Measurements from ENCODE around the gene WDFY4.

Gene WDFY4

GRCh38 chr10:48656914-48657305 is 27.8 kb upstream of the WDFY4 start:
- DNase-seq = no peak

DNA sequence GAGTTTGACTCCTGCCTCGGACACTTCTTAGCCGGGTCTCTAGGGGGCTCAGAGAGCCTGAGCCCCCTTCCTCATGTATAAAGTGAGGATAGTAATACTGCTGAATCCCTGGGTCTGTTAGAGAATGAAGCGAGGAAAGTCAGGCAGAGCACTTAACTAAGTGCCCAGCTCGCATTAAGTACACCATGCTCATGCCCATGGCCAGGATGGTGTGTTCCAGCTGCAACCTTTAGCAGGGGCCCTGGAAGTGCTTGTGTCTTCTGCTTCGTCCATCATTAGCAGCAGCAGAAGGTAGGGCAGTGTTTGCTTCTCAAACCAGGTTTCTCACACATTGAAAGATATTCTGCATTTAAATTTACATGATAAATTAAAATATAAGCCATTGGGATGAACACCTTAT is 27.3 kb upstream of the WDFY4 start:
- DNase-seq = no peak

GRCh38 chr10:48658243-48658974 is 26.3 kb upstream of the WDFY4 start:
- DNase-seq = no peak

DNA sequence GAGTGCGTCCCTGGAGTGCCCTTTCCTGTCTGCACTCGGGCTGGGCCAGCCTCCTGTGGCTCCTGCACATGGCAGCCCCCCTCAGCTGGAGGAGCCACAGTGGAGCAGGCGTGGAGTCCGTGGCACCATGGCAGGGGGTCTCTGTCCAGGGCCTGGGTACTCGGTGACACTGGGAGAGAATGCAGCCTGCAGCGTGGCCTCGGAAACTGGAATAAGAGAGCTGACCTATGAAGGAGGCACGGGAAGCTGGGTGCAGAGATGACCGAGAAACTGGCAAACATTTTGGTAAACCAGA is 25.8 kb upstream of the WDFY4 start:
- no peak for DNase-seq

DNA sequence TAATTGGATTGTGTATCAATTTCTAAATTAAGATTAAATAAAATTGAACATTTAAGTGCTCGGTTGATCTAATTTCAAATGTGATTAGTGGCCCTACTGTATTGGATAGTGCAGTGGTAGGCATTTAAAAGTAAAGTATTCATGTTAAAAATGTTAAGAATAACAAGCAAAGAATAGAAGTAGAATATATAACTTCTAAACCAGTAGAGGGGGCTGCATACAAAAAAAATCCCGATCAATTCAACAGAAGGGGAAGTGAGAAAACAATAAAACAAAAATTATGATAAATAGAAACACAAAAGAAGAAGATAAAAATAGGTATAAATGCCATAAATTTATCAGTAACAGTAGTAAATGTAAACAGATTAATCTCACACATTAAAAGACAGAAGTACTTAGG is 24.9 kb upstream of the WDFY4 start:
- no peak for DNase-seq

DNA sequence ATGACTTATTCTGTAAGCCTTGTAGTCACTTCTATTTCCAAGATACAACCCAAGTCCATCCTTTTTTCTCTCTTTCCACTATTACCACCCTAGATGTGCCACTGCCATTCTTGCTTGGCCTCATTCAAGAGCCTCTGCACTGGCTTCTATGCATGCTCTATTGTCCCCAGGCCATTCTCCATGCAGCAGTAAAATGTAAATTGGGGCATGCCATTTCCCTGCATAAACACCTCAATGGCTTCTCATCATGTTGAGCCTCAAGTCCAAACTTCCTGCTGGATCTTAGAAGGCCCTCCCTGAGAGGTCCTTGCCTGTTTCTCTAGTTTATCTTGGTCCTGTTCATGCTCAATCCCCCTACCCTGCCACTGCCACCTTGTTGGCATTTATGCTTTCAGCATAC is 23.2 kb upstream of the WDFY4 start:
- no peak for DNase-seq

DNA sequence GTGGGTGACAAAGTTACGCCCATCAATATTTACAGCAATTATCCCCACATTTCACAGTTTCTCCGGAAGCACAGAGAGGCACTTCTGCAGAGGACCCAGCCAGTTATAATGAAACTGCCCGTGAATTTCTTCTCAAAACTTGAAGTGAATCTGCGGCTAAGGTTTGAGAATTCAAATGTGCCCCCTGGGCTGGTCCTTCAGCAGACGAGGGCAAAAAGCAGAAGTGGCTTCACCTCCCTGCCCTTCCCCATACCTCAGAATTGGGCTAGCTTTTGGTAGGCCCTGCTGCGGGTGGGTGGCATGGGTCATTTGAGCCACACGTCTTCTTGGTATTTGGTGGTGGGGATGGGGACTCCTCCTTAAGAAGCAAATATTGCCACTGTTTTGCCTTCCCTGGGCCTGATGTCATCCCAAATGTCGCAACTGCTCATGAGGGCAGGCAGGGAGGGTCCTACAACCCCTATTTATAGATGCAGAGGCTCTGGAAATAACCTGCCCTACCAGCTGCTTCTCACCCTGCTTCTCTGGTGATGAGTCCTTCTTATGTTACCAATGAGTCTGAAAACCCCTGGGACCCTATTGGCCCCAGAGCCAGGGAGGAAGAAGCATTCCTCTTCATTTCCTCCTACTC is 16.6 kb upstream of the WDFY4 start:
- DNase-seq = no peak

DNA sequence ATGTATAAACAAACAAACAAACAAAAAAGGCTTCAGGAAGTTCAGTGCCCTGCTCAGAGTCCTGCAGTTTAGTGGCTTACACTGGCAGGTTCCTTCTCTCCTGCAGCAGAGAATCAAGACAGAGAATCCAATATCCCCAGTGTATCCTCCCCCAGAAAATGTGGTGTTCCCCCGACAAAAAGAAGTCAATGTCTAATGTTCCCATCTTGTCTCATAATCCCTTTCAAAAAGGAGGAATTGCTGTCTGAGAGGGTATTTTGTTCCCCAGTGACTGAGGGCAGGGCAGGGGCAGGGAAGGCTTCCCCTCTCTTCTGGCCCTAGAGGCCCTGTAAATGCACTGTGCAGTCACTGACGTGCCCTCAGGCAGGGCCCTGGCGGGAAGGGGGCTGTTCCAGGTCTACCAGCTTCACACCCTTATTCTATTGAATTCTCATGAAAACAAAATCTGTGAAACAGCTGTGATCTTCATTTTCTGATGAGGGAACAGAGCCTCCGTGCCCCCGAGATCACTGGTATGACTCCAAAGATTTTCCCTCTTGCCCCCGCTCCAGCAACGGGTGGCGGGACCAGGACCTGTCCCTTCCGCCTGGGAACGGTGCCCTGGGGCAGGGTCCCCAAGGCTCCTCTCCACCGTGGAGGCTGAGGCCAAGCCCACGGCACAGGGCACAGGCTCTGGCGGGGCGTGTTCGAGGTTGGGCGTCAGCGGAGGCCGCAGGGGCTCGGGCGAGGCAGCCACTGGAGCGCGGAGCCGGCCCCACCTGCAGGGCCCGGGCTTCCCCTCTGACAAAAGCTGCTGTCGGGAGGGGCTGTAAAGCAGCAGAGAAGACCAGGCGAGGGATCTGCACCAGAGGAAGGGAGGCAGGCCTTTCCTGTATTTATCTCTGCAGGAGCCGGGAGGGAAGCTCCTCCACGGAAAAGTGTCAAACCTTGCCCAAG is 13.4 kb upstream of the WDFY4 start:
- DNase-seq = no peak

- no peak for DNase-seq
These were observed 12.6 kb upstream of the WDFY4 start for GRCh38 chr10:48671914-48672595.

GRCh38 chr10:48672596-48673265 is 11.9 kb upstream of the WDFY4 start:
- DNase-seq = no peak

GRCh38 chr10:48677625-48678024 is 7.0 kb upstream of the WDFY4 start:
- DNase-seq = no peak

GRCh38 chr10:48678041-48678440 is 6.6 kb upstream of the WDFY4 start:
- no peak for DNase-seq

DNA sequence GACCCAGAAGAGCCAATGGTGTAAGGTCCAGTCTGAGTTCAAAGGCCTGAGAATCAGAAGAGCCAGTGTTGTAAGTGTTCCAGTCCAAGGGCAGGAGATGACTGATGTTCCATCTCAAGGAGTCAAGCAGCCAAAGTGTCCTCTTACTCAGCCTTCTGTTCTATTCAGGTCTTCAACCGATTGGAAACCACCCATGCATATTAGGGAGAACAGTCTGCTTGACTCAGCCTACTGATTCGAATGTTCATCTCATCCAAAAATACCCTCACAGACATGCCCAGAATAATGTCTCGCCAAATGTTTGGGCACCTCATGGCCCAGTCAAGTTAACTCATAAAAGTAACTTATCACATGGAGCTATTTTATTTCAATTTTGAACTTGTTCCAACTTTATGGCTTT is 2.9 kb upstream of the WDFY4 start:
- no peak for DNase-seq

- DNase-seq = no peak
These were observed 2.4 kb upstream of the WDFY4 start for GRCh38 chr10:48682265-48682664.

- no peak for DNase-seq
These were observed 1.2 kb upstream of the WDFY4 start for GRCh38 chr10:48683424-48683823.

DNA sequence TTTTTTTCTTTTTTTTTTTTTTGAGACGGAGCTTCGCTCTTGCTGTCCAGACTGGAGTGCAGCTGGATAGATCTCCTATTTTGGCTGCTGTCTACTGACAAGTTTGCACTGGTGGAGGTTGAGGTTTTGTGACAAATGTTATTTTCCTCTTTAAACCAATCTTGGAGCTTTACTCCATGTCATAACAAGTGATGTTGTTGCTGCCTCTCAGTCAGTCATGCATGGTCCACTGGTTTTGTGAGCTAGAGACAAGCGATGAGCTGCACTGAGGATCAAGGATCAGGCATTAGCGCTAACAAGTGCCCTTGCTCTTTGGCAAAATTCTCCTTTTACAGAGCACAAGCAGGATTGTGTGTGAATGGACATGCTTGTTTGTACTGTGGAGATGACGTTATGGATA is 805 bp upstream of the WDFY4 start:
- peak; percentile 63 for DNase-seq

DNA sequence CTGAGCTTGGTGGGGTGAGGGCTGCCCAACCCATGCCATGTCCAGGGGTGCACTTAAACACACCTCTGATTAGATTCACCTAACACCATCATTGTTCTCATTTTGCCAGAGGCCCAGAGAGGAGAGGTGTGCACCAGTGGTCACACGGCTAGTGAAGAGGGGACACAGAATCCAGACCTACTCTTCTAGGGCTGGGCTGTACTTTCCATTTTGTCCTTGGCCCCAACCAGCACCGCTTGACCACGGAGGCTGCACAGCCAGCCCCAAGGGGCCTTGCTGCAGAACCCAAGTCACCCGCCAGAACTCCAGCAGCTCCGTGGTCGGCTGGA is 246 bp upstream of the WDFY4 start:
- no peak for DNase-seq

DNA sequence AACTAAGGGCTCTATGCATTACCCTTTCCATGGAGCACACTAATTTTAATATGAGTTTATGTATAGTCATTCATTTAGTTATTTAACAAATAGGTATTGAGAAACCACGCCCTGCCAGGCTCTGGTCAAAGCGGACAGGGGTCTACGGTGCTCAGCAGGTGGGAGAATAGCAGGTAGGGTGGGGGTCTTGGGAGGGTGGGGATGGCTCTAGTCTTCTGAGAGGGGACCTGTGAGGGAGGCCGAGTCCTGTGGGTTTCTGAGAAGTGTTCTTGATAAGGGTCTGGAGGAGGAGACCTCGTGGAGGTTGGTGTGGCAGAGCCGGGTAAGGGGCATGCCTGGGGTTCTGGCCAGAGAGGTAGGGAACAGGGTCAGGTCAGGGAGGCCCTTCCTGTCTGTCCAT is 1.1 kb downstream of the WDFY4 start:
- DNase-seq = no peak

- DNase-seq = no peak
These were observed 6.4 kb downstream of the WDFY4 start for GRCh38 chr10:48690791-48691660.

DNA sequence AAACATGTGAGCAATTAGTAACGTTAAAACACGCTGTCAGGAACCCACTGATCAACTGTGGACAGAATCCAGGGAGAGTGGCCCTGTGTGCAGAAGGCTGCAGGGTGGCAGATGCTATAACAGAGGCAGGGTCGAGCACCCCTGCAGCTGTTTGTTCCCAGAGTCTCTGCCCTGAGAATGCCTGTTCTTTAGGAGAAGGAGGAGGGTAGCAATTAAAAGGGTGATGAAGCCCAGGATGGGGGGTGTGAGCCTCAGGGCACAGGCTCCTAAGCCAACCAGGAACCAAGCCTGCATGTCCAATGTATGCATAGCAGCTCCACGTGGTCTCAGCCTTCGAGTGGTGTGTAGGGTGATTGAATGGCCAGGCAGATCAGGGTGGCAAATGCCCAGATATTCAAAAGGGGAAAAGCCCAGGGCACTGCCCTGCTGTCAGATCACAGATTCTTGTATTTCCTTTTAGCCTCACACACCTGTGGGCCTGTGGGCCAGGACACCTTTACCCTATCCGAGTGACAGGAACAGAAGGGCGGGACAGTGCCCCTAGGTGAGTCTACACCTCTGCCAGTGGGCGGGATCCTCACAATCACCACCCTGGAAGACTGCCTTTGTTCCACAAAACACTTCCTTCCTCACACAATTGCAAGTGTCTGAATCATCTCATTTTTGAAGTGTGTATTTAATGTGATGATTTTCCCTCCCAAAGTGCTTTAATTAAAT is 7.3 kb downstream of the WDFY4 start:
- no peak for DNase-seq

DNA sequence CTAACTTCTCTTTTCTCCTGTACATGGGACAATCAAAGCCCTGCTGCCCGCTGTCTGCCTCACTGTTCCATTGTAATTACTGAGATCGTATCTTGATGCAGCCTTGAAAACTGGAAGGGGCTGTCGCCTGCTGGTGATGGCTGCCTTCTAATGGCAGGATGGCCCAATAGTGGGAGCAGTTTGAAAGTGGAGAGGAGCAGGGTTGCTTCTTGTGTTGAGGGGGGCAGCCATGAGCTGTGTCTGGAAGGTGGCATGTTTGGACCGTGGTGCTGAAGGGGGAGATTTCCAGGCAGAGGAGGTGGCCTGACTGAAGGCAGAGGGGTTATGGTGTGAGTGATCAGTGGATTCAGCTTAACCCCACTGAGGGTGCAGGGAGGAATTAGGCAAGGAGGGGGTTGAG is 8.1 kb downstream of the WDFY4 start:
- no peak for DNase-seq
